GM21381 (cell line): ENCODE measurements around the gene MVP.
"Not testable (repeated sequence)": the region's sequence is repeated elsewhere in the genome, so short reads cannot be mapped to it uniquely, and the experiment has no call there.

Experiments
- ATAC-seq: cut with Tn5 transposase; IDR thresholded peaks from one replicate; pipeline ENCODE4 v1.9.1; 2021; ENCODE audit warnings: mild to moderate bottlenecking, moderate library complexity; ENCODE audit not compliant: unreplicated experiment

MVP gene

DNA sequence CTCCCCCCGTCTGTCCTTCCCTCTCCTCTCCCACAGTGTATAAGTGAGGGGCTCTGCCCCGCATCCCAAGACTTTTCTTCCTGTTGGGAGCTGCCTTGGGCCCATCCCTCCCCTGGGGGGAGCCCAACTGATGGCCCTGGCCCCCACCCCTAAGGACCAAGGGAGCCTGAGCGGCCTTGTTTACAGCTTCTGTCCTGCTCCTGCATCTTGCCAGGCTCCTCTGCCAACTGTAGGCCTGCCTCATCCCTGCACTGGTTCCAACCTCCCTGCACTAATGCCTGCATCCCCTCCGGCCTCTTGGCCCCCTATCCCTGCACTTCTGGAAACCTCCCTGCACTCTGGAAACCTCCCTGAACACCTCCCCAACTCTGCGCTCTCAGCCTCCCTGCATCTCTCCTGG is 5.7 kb upstream of the MVP start:
- ATAC-seq = no peak

DNA sequence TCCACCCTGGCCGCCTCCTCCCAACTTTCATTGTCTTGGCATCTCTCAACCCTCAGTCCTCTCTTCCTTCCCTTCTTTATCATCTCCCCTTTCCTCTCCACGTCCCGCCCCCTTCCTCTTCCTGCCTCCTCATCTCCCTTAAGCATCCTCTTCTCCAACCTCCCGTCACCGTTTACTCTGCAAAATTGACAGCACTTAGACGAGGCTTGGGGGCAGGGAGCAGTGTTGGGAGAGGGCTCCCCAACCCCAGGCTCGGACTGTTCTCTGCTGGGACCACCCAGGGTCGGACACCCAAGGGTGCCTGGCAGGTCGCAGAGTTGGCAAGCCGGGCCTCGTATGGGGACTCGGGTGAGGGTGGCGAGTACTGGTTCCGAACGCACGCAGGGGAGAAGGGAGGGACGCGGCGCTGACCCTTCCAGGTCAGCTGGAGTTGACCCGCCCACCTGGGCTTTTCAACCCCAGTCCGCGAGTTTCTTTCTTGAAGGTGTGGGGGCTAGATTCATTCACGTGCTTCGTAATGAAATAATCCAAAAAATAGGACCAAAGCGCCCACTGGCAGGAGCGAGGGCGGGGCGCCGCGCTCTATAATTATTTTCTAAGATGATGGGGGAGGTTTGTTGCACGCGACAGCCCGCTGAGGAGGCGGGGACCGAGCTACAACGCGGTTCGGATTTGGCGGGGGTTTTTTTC is 5.1 kb upstream of the MVP start:
- no peak for ATAC-seq

DNA sequence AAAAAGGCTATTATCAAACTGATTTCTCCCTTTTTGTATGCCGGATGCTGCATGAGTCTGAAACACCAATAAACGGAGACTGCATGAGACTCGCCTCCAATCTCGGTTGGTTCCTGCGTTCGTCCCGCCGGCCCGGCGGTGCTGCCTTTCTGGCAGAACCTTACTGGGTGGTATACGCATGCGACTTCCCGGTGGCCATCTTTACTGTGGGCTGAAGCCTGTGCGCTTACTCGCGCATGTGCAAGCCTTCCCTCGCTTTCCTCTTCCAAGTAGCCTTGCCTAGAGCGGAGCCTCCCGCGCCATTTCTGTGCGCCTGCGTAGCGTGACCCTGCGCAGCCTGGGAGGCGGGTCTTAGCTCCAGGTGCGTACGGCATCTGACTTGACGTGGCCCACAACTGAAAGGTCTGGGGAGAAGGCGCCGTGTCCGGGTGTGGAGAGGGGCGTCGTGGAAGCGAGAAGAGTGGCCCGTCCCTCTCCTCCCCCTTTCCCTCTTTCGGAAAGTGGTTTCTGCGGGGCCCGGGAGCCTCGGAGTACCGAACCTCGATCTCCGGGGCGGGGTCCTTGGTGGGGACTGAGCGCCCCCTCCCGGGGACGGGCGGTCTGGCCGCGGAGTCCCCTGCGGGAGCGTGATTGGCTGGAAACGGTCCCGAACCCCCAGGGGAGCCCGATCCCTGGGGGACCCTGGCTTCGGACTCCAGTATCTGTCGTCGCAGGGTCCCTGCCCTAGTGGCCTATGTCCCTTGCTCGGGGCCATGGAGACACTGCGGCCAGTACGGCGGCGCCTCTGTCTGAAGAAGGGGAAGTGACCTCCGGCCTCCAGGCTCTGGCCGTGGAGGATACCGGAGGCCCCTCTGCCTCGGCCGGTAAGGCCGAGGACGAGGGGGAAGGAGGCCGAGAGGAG is 4.2 kb upstream of the MVP start, which contains the start of gene PAGR1:
TSS of gene PAGR1 (plus strand) at position 360 of the 901 bp plus-strand sequence. CDS start at position 734, 374 bp downstream.
- ATAC-seq = peak; percentile 60

DNA sequence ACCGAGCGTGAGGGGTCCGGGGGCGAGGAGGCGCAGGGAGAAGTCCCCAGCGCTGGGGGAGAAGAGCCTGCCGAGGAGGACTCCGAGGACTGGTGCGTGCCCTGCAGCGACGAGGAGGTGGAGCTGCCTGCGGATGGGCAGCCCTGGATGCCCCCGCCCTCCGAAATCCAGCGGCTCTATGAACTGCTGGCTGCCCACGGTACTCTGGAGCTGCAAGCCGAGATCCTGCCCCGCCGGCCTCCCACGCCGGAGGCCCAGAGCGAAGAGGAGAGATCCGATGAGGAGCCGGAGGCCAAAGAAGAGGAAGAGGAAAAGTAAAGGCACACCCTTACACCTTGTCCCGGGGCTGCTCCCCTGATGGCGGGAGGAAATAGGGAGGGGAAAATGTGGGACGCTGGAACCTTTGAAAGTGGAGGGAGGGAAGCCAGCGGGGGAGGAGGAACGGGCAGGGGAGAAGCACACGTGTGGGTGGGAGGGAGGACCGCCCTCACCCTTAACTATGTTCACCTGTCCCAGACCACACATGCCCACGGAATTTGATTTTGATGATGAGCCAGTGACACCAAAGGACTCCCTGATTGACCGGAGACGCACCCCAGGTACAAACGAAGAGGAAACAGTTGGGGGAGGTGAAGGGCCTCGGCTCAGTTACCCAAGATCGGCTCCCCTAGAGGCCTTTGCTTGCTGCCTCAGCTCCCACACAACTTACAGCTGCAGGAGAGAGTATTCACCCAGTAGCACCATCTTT is 3.4 kb upstream of the MVP start:
- ATAC-seq = peak; percentile 17

DNA sequence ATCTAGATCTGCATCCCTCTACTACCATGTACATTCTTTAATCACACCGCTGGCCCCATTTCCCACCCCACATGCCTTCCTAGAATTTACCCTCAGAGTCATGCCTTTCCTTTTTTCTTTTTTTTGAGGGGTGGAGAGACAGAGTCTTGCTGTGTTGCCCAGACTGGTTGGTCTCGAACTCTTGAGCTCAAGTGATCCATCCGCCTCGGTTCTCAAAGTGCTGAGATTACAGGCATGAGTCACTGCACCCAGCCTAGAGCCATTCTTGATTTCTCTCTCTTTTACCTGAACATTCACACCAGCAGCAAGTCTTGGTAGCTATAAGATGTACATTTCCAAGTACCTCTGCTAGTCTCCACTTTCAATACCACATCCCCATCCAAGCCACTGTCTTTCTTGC is 2.2 kb upstream of the MVP start:
- no peak for ATAC-seq

DNA sequence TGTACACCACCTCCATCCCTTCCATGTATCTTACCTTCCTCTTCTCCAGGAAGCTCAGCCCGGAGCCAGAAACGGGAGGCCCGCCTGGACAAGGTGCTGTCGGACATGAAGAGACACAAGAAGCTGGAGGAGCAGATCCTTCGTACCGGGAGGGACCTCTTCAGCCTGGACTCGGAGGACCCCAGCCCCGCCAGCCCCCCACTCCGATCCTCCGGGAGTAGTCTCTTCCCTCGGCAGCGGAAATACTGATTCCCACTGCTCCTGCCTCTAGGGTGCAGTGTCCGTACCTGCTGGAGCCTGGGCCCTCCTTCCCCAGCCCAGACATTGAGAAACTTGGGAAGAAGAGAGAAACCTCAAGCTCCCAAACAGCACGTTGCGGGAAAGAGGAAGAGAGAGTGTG is 756 bp upstream of the MVP start:
- no peak for ATAC-seq

DNA sequence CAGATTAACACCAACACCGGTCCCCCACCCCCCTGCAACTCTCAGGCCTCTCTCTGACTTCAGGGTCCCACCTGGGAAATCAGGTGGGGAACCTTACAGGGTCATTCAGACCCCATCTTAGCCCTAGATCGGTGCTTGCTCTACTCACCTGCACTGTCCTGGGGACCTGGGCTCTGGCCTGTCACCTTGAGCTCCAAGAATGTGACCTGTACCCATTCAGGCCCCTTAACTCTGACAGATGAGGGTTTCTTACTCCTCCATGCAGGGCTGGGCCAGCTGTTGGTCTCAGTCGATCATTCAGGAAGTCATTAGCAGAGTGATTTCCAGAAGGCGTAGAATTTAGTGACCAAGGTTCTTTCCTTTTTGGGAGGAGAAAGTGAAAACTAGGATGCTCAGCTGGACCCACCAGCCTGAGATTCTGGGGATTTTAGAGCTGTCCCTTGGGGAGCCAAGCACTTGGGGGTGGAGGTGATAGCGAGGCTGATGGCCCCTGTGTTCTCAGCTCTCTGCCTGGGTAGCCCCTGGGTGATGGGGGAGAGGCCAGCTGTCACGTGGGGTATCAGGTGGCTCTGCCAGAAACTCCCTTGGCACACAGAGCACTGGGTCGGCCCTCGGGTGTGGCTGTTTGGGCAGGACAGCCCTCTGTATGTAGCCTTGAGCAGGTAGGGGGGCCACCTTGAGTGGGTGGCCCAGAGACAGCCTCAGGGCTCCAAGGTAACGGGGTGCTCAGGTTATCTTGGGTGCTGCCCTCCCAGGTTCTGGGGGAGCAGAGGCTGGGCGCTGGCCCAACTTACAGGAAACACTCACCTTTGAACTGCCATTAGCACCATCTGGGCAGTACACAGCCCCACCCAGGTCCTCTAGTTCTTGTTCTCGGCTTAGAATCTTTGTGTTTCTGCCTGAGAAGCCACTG is 724 bp downstream of the MVP start:
- ATAC-seq = peak; percentile 42

DNA sequence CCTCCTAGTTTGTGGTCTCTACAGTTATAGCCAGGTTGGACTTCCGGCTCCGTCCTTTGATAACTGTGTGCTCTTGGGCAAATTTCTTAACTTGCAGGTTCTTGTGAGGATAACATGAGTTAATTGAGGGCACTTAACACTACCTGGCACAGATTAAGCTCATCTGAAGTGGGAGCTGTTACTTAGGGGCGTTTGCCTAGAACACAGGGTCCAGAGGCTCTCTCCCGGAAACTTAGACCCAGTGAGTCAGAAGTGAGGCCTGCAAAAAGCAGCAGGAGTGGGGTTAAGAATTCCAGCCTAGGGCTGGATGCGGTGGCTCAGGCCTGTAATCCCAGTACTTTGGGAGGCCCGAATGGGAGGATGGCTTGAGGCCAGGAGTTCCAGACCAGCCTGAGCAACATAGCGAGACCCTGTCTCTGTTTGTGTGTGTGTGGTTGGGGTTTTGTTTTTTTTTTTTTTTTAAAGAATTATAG is 1.4 kb downstream of the MVP start:
- ATAC-seq = no peak

DNA sequence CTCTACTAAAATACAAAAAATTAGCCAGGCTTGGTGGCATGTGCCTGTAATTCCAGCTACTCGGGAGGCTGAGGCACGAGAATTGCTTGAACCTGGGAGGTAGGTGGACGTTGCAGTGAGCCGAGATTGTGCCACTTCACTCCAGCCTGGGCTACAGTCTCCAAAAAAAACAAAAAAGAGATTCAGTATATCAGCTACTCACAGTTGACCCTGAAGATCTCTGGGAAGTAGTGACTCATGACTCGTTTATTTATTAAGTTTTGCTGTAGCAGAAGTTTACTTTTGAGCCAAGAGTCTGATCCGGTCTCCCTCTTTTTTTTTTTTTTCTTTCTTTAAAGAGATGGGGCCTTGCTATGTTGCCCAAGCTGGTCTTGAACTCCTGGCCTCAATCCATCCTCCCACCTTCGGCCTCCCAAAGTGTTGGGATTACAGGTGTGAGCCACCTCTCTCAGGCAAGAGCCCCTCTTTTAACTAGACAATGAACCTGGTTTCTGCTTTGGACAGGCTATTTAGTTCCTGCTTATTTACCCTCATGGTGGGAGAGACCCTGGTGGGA is 4.4 kb downstream of the MVP start:
- ATAC-seq = no peak

DNA sequence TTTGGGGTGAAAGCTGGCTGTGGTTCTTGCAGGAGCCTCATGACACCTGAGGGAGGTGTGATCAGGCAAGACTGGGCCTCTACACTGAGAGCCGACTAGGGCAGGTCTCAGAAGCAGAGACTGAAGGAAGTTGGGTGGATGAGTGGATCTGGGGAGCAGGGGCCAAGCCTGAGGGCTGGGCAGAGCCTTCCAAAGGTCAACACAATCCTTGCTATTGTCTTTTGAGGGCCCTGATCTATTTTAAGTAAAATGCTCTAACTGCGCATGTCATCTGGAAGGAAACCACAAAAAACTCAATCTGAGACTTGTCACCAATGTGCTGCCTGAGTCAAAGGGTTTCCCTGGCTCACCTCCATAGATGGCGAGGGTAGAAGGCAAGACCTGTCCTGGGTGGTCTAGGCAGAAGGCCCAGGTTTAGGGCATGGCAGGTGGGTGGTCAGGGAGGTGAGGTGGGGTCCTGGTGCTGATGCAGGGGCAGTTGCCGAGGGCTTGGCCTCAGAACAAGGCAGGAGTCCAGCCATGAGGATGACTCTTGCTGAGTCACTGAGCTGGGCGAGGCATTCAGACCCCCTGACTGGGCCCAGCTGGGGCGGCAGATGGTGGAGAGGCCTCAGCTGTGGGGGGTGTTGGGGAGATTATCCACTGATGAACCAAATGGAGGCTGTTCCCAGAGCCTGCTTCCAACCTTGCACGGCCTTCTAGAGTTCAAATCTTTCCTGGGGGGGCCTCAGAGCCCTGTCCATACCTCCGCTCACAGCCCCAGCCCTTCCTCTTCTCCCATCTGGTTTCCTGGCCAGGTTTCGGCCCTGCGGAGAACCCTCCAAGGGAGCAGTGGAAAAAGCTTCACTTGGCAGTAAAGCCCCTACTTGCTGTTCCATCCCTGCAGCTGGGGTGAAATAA is 5.1 kb downstream of the MVP start:
- no peak for ATAC-seq

DNA sequence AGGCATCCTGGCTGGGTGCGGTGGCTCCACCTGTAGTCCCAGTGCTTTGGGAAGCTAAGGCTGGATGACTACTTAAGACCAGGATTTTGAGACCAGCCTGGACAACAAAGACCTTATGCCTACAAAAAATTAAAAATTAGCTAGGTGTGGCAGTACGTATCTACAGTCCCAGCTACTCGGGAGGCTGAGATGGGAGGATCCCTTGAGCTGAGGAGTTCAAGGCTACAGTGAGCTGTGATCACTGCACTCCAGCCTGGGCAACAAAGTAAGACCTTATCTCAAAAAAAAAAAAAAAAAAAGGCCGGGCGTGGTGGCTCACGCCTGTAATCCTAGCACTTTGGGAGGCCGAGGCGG is 6.1 kb downstream of the MVP start:
- ATAC-seq = no peak

DNA sequence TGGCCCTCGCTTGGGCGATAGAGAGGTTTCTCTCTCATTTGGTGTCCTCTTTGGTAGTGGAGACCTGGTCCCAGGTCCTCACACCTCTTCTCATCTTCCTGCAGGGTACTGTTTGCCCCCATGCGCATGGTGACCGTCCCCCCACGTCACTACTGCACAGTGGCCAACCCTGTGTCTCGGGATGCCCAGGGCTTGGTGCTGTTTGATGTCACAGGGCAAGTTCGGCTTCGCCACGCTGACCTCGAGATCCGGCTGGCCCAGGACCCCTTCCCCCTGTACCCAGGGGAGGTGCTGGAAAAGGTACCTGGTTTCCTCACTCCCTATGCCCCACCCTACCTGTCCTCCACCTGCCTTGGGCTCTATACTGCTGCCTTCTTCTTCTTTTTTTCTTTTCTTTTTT is 10.5 kb downstream of the MVP start:
- no peak for ATAC-seq

DNA sequence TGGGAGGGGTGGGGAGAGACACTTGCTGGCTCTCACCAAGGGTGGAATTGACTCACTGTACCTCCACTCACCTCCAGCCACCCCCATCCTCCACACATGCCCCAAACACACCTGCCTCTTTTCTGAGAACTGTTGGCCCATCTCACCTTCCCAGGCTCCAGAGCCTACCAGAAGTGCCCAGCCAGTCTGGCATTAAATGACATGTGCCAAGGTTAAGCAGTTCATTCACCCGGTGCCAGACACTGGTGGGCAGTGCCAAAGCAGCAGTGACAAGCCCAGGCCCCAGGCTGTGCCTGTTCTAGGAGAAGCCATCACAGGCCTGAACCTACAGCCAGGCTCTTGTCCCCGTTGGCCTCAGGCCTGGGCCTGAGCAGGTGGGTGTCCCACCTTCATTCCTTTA is 11.2 kb downstream of the MVP start:
- no peak for ATAC-seq

DNA sequence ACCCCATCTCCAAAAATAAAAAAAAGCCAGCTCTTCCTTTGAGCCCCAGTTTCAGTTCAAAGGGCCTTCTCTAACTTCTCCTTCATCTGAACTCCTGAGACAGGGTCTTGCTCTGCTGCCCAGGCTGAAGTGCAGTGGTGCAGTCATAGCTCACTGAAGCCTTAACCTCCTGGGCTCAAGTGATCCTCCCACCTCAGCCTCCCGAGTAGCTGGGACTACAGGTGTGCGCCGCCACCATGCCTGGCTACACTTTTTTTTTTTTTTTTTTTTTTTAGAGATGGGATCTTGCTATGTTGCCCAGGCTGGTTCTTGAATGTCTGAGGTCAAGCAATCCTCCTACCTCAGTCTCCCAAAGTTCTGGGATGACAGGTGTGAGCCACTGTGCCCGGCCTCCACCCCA is 13.0 kb downstream of the MVP start:
- not testable (repeated sequence) for ATAC-seq

DNA sequence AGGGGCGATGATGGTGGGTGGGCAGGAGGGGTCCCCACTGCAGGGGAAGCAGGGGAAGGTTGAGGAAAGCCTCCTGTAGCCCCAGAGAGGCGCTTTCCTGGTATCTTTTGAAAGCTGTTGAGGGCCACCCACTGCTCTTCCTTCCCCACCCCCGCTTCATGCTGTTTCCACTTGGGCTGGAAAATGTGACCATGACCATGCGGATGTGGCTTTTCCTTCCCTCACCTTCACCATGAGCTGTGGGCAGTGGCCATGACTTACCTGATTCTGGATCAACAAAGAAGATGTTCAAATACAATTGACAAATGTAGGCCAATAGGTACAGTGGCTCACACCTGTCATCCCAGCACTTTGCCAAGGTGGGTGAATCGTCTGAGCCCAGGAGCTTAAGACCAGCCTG is 13.8 kb downstream of the MVP start:
- no peak for ATAC-seq

DNA sequence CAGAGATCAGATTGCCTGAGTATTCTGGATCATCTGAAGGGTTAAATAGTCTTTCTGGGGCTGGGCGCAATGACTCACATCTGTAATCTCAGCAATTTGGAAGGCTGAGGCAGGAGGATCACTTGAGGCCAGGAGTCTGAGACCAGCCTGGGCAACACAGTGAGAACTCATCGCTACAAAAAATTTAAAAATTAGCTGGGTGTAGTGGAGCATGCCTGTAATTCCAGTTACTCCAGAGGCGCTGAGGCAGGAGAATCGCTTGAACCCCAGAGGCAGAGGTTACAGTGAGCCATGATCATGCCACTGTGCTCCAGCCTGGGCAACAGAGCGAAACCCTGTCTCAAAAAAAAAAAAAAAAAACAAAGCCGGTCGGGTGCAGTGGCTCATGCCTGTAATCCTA is 15.7 kb downstream of the MVP start:
- ATAC-seq = no peak

DNA sequence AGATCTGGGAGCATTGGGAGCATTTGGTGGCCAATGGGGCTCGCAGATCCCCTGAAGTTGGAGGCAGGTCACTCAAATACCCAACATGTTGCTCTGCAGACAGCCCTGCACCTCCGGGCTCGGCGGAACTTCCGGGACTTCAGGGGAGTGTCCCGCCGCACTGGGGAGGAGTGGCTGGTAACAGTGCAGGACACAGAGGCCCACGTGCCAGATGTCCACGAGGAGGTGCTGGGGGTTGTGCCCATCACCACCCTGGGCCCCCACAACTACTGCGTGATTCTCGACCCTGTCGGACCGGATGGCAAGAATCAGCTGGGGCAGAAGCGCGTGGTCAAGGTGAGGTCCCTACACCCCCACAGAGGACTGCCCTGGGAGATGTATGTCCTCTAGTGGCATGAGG is 16.4 kb downstream of the MVP start:
- no peak for ATAC-seq

DNA sequence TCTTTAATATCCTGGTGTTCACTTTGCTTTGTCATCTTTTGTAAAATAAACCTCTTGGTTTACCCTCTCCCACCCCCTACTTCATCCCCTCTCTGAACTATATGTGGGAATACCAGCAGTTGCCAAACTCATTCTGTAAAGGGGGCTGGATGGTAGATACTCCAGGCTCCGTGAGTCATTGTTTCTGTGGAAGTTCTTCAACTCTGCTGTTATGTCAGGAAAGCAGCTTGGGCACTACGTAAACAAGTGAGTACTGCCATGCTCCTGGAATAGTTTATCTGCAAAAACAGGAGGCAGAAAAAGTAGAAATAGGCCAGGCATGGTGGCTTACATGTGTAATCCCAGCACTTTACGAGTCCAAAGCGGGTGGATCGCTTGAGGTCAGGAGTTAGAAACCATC is 17.6 kb downstream of the MVP start:
- ATAC-seq = no peak

DNA sequence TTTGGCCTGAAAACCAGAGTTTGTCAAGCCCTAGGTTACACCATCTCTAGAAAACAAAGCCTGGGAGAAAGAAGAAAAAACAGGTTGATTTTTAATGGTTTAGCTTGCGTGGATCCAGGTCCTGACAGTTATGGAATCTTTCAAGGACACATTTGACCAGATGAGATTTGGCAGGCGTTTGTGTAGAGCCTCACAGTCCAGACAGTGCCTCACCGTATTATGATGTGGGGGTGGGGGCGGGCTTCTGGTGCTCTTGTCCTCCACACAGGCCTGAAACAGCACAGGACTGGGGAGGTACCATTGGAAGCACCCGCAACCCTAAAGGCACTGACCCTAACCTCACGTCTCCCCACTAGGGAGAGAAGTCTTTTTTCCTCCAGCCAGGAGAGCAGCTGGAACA is 19.6 kb downstream of the MVP start:
- no peak for ATAC-seq
